HG02759 (cell line): Measurements from ENCODE around the gene RPL12.

Experiments used
- ATAC-seq: cut with Tn5 transposase; IDR thresholded peaks from one replicate; pipeline ENCODE4 v1.9.1; 2021; ENCODE audit warnings: mild to moderate bottlenecking, moderate library complexity; ENCODE audit not compliant: unreplicated experiment

RPL12 gene

GRCh38 chr9:127444283-127444920 lies 6.8 kb downstream of the RPL12 start:
- ATAC-seq: no peak

GRCh38 chr9:127438394-127438793 lies 12.8 kb downstream of the RPL12 start:
- no peak for ATAC-seq

GRCh38 chr9:127437497-127438264 lies 13.5 kb downstream of the RPL12 start:
- no peak for ATAC-seq

GRCh38 chr9:127430415-127430814 lies 20.8 kb downstream of the RPL12 start:
- no peak for ATAC-seq

GRCh38 chr9:127428348-127428747 lies 22.9 kb downstream of the RPL12 start:
- ATAC-seq: no peak

- ATAC-seq: no peak
Measured at GRCh38 chr9:127426756-127427155, 24.4 kb downstream of the RPL12 start.

- ATAC-seq: no peak
Measured at GRCh38 chr9:127424676-127424999, 26.6 kb downstream of the RPL12 start.

- peak; percentile 90 for ATAC-seq
Measured at GRCh38 chr9:127423934-127424675, 27.1 kb downstream of the RPL12 start, which contains the start of gene ZNF79. TSS of gene ZNF79 (plus strand) at chr9:127424382. CDS start at chr9:127424788, 406 bp downstream.

- ATAC-seq: no peak
Measured at GRCh38 chr9:127423476-127423933, 27.7 kb downstream of the RPL12 start.

GRCh38 chr9:127422787-127423186 lies 28.4 kb downstream of the RPL12 start:
- ATAC-seq: no peak

- no peak for ATAC-seq
Measured at GRCh38 chr9:127422133-127422782, 28.9 kb downstream of the RPL12 start.

GRCh38 chr9:127421057-127421456 lies 30.1 kb downstream of the RPL12 start:
- ATAC-seq: no peak

GRCh38 chr9:127419348-127419747 lies 31.9 kb downstream of the RPL12 start:
- ATAC-seq: no peak

- no peak for ATAC-seq
Measured at GRCh38 chr9:127418037-127418471, 33.2 kb downstream of the RPL12 start.

GRCh38 chr9:127417131-127418036 lies 33.8 kb downstream of the RPL12 start:
- ATAC-seq: no peak

GRCh38 chr9:127415657-127416056 lies 35.5 kb downstream of the RPL12 start:
- no peak for ATAC-seq

- no peak for ATAC-seq
Measured at GRCh38 chr9:127415141-127415540, 36.1 kb downstream of the RPL12 start.

GRCh38 chr9:127411122-127411521 lies 40.1 kb downstream of the RPL12 start:
- ATAC-seq: no peak

GRCh38 chr9:127407492-127407843 lies 43.7 kb downstream of the RPL12 start:
- ATAC-seq: no peak

GRCh38 chr9:127406799-127407491 lies 44.3 kb downstream of the RPL12 start:
- no peak for ATAC-seq
